Body of pancreas (tissue), 4 donors: Measurements from ENCODE around the gene GALNT2. TPM values are rescaled to one million over a fixed set of nuclear protein-coding genes. Genes with fewer than 3 reads are reported as not detected.

Experiments used
- ATAC-seq: fragments of 150-250 bp; one replicate; pipeline ENCODE4 v1.9.1; 2016
- DNase-seq, 4 donors: peaks; one replicate each; pipeline ENCODE4 v3.0.0-alpha.2; 2019
- H3K27ac ChIP-seq, 4 donors: fragments of 200-600 bp; sonication (generic); 1 replicate in 3 of 4; 2 replicates in 1 of 4; pipeline versions ENCODE4 v1.5.1 to v1.6.1; 2016 to 2019; ENCODE audit warnings: mild to moderate bottlenecking in 1 of 4, mixed read lengths in 1 of 4, moderate library complexity in 1 of 4
- H3K27me3 ChIP-seq, 2 donors: fragments of 200-600 bp; sonication (generic); one replicate each; pipeline ENCODE4 v1.6.0; 2016; ENCODE audit warnings: mild to moderate bottlenecking in 1 of 2
- H3K36me3 ChIP-seq, 2 donors: fragments of 200-600 bp; sonication (generic); replicated peaks in 1 of 2; 2 replicates each; pipeline ENCODE4 v1.5.1; 2016; ENCODE audit warnings: low read depth in 2 of 2; ENCODE audit not compliant: insufficient read depth in 1 of 2
- H3K4me1 ChIP-seq: fragments of 200-600 bp; sonication (generic); one replicate; pipeline ENCODE4 v1.6.0; 2016
- H3K4me3 ChIP-seq, 2 donors: fragments of 200-600 bp; sonication (generic); 1 replicate in 1 of 2; 2 replicates in 1 of 2; pipeline ENCODE4 v1.5.1; 2016 to 2019
- H3K9me3 ChIP-seq, 3 donors: fragments of 200-600 bp; sonication (generic); 1 replicate in 2 of 3; 2 replicates in 1 of 3; pipeline ENCODE4 v1.5.1; 2016
- CTCF ChIP-seq, 7 experiments: fragments of 450-650 bp in 4 of 7; fragments of 200-600 bp in 3 of 7; sonication (generic) in 3 of 7; IDR thresholded peaks; one replicate each; pipeline ENCODE4 v1.5.1; 2016 to 2019; ENCODE audit warnings: antibody characterized with exemption in 7 of 7
- POLR2A ChIP-seq, 3 donors: fragments of 450-650 bp; IDR thresholded peaks; one replicate each; pipeline ENCODE4 v1.6.1; 2016; ENCODE audit warnings: antibody characterized with exemption in 3 of 3, mild to moderate bottlenecking in 2 of 3
- WGBS, 2 donors: methylation state at CpG; one replicate each; pipeline ENCODE4 v1.1.5; 2017; 5-methylcytosine and 5-hydroxymethylcytosine counted together
- intact Hi-C: fragments of 100-400 bp; cut with DNase I; formaldehyde crosslinking; loops from one replicate; pipeline ENCODE4 v1.15.1; 2023
- total RNA-seq, 2 donors: library from RNA; depleted of rRNA; stranded (reverse); fragments of >200 nt; gene quantifications; one replicate each; pipeline ENCODE4 v1.1.0, GENCODE V29; 2016

Gene GALNT2
- total RNA-seq, 2 donors from 2014 or later = 45.9 to 68.6 TPM

DNA sequence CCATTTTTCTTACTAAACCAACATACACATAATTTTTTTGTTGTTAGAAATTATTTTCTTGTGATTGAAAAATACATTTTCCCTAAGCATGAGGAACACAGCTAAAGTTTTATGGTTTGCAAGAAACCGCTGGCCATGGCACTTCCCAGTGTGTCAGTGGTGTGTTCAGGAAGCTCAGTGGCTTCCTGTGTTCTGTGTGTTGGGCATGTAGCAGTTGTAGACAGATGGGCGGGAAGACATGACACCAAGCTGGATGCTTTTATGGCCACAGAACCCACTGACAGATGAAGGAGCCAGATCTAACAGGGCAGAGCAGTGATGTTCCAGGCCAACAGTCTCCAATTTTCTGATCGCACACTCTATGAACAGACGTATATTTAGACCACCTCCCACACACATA is 119.8 kb downstream of the GALNT2 start:
- peaks cover 44% of the 10 kb centered on the region for H3K4me1 ChIP-seq
- intact Hi-C loops = no loop called here
- TF ChIP-seq POLR2A (IDR thresholded peaks at IDR 0.05) (no peak), CTCF (IDR thresholded peaks at IDR 0.05) (no peak)
- no peaks in the 10 kb centered on the region for H3K36me3 ChIP-seq
- H3K4me3 ChIP-seq = no peak overlapping the region
- DNase-seq (peak in 1 of 4 donors; percentile 45), ATAC-seq (no peak)
- no peaks in the 10 kb centered on the region for H3K27me3 ChIP-seq
- 75 to 97% methylated on average over 4 of the region's 4 CpGs for WGBS, 2 donors
- H3K27ac ChIP-seq = peak overlapping the region in 3 of 4 donors; percentile 70 to 78 (median 77)
- no peaks in the 10 kb centered on the region for H3K9me3 ChIP-seq

DNA sequence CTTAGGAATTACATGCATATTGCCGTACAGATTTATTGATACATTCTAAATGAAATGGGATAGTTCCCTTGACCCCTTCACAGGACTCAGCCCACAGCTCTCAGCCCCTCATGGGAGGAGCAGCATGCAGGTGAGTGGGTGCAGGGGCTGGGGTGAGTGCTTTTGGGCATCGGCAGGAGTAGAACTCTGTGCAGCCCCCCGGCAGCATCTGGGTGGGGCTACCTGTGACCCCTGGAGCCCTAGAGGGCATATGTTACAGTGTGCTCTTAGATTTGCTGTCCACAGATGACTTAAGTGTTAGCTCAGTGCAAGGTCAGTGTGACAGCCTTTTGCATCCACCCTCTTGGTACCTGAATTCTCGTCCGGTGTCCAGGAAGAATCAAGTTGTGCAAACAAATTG is 120.3 kb downstream of the GALNT2 start:
- ATAC-seq = no peak
- Histone ChIP-seq H3K4me3 (no peak overlapping the region), H3K27me3 (no peaks in the 10 kb centered on the region), H3K27ac (peak overlapping the region in 2 of 4 donors; percentile 77 to 78), H3K36me3 (no peaks in the 10 kb centered on the region), H3K4me1 (peaks cover 47% of the 10 kb centered on the region), H3K9me3 (no peaks in the 10 kb centered on the region)
- 88 to 96% methylated on average over 5 of the region's 5 CpGs for WGBS, 2 donors
- TF ChIP-seq POLR2A (IDR thresholded peaks at IDR 0.05) (no peak), CTCF (IDR thresholded peaks at IDR 0.05) (no peak)
- no peak for DNase-seq
- intact Hi-C loops = no loop called here

GRCh38 chr1:230188826-230189225 is 121.8 kb downstream of the GALNT2 start:
- Histone ChIP-seq H3K9me3 (no peaks in the 10 kb centered on the region), H3K4me3 (no peak overlapping the region), H3K27me3 (no peaks in the 10 kb centered on the region), H3K4me1 (peaks cover 50% of the 10 kb centered on the region), H3K27ac (peak overlapping the region in 1 of 4 donors; percentile 41), H3K36me3 (no peaks in the 10 kb centered on the region)
- ATAC-seq (no peak), DNase-seq (no peak)
- 75 to 81% methylated on average over 6 of the region's 6 CpGs for WGBS, 2 donors
- TF ChIP-seq CTCF (IDR thresholded peaks at IDR 0.05) = no peak
- TF ChIP-seq POLR2A (IDR thresholded peaks at IDR 0.05) = no peak
- intact Hi-C loops = no loop called here

DNA sequence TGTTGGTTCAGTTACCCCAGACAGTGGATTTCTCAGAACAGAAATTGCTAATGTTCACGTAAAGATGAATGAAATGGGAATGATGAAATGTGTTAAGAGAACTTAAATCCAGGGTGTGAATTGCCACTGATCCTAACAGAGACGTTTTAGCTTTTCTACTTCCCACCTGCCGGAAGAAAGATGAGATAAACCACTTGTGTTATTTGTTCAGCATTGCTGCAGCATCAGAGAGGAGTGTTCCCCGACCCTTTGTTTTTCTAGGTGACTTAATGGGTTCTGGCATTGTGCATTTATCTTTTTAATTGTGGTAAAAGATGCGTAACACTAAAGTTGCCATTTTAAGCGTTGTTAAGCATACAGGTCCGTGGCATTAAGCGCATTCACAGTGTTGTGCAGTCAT is 122.3 kb downstream of the GALNT2 start:
- Histone ChIP-seq H3K9me3 (no peaks in the 10 kb centered on the region), H3K4me1 (peaks cover 55% of the 10 kb centered on the region), H3K36me3 (no peaks in the 10 kb centered on the region), H3K27me3 (no peaks in the 10 kb centered on the region), H3K27ac (peak overlapping the region in 1 of 4 donors; percentile 41), H3K4me3 (no peak overlapping the region)
- ATAC-seq (no peak), DNase-seq (no peak)
- intact Hi-C loops = no loop called here
- TF ChIP-seq CTCF (IDR thresholded peaks at IDR 0.05) (no peak), POLR2A (IDR thresholded peaks at IDR 0.05) (no peak)
- 65% methylated on average over 8 of the region's 8 CpGs for WGBS, 2 donors

DNA sequence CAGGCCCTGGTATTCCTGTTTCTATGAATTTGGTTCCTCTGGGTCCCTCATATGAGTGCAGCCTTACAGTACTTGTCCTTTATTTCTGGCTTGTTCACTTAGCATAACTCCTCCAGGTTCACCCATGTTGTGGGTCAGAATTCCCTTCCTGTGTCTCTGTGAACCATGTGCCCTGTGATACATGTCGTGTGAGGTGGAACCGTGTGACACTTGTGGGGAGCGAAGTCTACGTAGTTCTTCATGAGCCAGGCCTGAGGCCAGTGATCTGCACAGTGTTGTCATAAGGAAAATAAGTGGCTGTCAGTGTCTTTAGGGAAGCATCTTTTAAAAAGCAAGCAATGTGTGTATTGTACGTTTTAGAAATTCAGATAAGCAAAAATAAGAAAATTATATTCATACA is 122.8 kb downstream of the GALNT2 start:
- no peak overlapping the region for H3K27ac ChIP-seq
- DNase-seq (no peak), ATAC-seq (no peak)
- no peaks in the 10 kb centered on the region for H3K9me3 ChIP-seq
- H3K4me1 ChIP-seq = peaks cover 56% of the 10 kb centered on the region
- no peaks in the 10 kb centered on the region for H3K36me3 ChIP-seq
- no peaks in the 10 kb centered on the region for H3K27me3 ChIP-seq
- TF ChIP-seq CTCF (IDR thresholded peaks at IDR 0.05) (no peak), POLR2A (IDR thresholded peaks at IDR 0.05) (no peak)
- WGBS, 2 donors = 68 to 74% methylated on average over 5 of the region's 5 CpGs
- H3K4me3 ChIP-seq = no peak overlapping the region
- intact Hi-C loops = no loop called here
